ENCODE results near the gene PJA1. TPM values are rescaled to one million over a fixed set of nuclear protein-coding genes. Genes with fewer than 3 reads are reported as not detected.

Gene PJA1
- total RNA-seq, 1 donor from 2014 or later, result 25.0 TPM

GRCh38 chrX:69172937-69173336 is 7.7 kb upstream of the PJA1 start:
- DNase-seq (ENCODE audit: low spot score), result no peak

DNA sequence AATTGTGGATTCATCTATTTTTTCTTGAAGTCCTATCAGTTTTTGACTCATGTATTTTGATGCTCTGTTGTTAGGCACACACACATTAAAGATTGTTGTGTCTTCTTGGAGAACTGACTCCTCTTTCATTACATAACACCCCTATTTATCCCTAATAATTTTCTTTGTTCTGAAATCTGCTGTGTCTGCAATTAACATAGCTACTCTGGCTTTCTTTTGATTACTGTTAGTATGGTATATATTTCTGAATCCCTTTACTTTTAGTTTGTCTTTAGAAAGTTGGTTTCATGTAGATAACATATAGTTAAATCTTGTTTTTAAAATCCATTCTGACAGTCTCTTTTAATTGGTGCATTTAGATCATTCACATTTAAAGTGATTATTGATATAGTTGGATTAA is 5.1 kb upstream of the PJA1 start:
- DNase-seq (ENCODE audit: low spot score), result no peak

GRCh38 chrX:69163936-69164741 is 1.1 kb downstream of the PJA1 start:
- peak; percentile 19 for DNase-seq (ENCODE audit: low spot score)

- no peak for DNase-seq (ENCODE audit: low spot score)
These were observed 2.8 kb downstream of the PJA1 start for GRCh38 chrX:69162361-69162865.

DNA sequence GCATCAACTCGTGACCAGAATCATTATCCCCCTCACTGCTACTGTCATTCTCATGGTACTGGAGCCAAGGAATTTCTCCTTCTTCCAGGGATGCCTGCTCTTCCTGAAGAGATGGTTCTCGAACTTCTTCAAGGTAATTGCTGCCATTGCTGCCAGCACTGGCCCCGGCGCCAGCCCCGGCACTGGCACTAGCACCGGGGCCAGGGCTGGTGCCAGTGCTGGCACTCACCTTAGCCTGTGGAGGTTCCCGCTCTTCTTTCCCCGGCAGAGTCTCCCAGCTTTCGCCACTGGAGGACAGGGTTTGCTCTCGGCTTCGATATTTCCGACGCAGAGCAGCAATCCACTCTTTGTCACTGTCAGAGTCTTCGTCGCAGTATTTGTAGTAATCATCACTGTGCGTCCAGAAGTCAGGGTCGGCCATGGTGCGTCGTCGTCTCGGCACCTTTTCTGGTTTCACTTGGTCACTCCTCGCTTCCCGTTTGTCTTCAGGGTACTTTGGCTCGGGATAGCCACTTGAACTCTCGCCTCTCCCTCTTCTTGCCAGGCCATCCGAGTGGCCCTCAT is 3.4 kb downstream of the PJA1 start:
- DNase-seq (ENCODE audit: low spot score), result no peak

GRCh38 chrX:69161371-69161770 is 3.9 kb downstream of the PJA1 start:
- DNase-seq (ENCODE audit: low spot score), result no peak

DNA sequence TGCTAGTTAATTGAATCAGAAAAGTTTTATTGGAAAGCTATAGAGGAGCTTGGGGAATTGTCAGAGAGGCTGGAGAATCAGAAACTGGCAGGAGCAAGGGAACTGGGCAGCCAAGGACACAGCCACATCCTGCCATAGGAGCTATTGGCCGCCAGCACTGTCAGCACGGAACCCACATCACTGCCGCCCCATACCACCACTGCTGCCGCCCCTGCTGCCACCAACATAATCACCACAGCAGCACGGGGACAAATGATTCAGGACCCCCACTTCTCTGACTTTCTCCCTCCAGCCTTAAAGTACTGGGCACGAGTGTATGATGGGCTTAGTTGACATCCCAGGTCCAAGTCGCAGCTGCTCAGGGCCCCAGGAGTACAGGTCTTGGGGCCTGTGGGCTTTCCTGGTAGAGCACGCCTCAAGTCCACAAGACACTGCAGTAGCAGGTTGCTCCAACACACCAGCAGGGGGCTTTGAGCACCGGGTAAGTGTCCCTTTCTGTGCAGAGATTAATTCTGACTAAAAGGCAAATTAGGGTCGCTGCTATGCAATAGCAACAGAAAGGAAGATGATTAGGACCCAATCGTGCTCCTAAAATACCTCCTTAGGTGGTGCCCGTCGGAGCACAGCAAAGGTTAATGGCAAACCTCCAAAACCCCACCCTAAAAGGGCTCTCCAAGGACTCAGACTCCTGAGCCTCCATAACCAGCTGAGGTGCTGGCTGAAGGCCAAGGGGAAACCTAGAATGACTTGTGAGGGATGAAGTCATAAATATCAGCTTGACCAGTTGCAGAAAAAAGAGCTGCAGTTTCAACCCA is 6.9 kb downstream of the PJA1 start:
- DNase-seq (ENCODE audit: low spot score), result peak; percentile 52

- DNase-seq (ENCODE audit: low spot score), result no peak
These were observed 8.6 kb downstream of the PJA1 start for GRCh38 chrX:69156638-69157037.

DNA sequence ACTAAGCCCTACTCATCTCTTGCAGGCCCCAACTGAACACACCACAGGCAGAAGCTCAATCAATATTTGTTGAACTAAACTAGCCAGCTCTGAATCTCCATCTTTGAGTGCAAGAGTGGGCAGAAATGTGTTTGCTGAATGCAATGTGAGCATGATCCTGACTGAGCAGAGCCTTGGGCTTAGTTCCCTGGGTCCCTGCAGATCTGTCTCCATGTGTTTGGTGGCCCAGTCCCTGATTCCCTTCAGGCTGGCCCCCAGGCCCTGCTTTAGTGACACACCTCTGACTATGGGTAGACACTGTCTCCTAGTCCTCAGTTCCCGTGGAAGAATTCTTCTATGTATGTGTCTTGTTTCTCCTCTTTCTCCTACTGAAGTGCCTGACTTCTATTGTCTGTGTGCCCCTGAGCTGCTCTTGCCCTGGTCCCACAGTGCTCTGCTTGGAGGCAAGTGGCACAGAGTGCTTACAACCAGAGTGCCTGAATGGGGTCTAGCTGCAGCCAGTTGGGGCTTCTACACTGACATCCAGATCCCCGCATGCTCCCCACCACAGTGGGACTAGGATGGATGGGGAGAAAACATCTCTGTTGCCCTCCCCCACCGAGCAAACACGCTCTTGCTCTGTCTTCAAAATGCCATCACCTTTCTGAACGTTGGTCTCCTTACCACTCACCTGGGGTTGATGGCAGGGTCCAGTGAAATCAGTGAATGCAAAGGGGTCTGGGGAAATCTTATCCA is 9.3 kb downstream of the PJA1 start:
- DNase-seq (ENCODE audit: low spot score), result no peak

GRCh38 chrX:69154051-69154450 is 11.2 kb downstream of the PJA1 start:
- no peak for DNase-seq (ENCODE audit: low spot score)

GRCh38 chrX:69153060-69153730 is 12.1 kb downstream of the PJA1 start:
- DNase-seq (ENCODE audit: low spot score), result peak; percentile 27

DNA sequence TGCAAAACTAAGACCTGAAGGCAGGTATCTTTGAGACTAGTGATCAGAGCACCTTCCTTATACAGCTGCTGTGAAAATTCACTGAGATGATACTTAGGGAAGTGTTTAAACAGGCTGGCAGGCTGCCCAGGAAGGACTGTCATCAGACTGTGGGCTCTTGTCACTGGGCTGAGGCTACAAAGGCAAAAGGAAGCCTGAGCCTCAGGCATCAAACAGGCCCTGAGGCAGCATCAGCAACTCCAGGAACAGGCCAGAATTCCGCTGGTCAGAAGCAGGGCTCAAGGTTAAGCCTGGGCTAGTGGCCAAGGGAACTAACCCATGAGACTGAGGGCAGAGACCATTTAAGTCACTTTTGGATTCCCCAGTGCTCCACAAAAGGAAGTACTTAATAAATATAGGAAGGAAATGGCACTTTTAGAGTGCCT is 12.8 kb downstream of the PJA1 start:
- DNase-seq (ENCODE audit: low spot score), result peak; percentile 46

GRCh38 chrX:69151866-69152284 is 13.4 kb downstream of the PJA1 start:
- no peak for DNase-seq (ENCODE audit: low spot score)

DNA sequence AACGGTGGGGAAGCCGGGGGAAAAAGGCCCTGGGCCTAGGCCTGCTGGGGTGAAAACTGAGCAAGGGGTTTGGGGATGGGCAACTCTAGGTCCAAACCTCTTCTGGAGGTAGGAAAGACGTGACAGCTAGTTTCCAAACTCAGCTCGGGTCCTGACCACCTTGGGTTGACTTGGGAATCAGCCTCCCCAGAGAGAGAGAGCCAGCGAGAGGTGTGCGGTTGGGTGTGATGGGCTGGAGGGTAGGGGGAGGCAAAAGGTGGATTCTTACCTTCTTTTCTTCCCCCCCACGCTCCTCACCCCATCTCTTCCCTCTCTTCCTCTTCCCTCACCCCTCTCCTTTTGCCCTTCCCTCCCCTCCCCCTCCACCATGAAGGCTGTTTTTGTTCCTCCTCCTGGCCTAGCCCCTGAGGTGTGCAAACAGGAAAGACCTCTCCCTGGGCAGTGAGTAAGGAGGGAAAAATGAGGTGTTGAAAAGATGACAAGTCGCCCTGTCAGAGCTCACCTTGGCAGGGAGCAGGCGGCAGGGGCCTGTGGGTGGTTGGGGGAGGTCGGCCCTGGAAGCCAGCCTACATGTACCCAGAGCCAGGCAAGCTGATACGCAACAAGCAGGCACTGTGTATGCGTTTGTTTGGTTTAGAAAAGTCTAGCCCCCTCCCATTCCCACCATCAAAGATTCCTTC is 14.8 kb downstream of the PJA1 start:
- no peak for DNase-seq (ENCODE audit: low spot score)

DNA sequence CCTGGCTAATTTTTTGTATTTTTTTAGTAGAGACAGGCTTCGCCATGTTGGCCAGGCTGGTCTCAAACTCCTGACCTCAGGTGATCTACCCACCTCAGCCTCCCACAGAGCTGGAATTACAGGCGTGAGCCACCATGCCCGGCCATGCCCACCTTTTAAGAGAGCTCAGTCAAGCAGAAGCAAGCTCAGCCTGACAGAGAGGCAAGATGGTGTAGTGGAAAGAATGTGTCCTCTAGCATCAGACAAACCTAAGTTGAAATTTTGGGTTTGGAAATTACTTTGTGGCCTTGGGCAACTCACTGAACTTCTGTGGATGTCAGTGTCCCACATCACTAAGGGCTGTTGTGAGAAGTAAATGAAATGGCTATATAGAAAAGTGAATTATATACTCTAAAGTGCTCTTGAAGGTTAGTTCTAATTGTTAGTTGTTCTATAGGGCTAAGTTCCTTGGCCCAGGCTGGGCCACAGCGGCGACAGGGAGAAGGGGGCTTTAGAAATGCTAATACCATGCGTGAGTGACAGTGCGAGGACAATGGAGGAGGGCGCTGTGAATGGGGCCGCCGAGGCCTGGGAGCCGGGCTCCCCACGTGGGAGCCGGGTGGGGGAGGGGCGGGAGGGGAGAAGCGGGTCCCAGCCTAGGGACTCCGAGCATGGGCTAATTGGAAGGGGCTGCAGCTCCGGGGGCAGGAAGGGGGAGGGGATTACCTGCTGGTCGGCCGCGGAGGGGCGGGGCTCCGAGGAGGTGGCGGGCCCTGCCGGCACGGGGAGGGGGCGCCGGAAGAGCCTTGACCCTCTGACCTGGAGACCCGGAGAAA is 15.6 kb downstream of the PJA1 start:
- DNase-seq (ENCODE audit: low spot score), result no peak

GRCh38 chrX:69148946-69149345 is 16.3 kb downstream of the PJA1 start:
- DNase-seq (ENCODE audit: low spot score), result no peak

DNA sequence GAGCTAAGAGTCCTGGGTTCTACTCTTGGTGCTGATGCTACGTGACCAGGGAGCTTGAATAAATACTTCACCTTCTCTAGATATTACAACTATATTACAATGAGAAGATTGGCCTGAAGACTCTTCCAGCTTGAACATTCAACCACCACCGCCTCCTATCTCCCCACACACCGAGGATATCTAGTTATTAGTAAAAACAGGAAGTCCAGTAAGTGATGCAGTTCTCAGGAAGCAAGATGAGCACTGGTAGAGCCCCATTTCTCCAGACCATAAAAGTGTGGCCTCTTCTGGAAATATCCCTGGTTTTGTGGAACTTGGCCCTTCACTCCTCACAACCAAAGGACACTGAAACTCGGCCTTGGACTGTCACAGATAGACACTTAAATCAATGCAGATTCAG is 18.5 kb downstream of the PJA1 start:
- no peak for DNase-seq (ENCODE audit: low spot score)

- DNase-seq (ENCODE audit: low spot score), result no peak
These were observed 19.5 kb downstream of the PJA1 start for GRCh38 chrX:69145714-69146113.

DNA sequence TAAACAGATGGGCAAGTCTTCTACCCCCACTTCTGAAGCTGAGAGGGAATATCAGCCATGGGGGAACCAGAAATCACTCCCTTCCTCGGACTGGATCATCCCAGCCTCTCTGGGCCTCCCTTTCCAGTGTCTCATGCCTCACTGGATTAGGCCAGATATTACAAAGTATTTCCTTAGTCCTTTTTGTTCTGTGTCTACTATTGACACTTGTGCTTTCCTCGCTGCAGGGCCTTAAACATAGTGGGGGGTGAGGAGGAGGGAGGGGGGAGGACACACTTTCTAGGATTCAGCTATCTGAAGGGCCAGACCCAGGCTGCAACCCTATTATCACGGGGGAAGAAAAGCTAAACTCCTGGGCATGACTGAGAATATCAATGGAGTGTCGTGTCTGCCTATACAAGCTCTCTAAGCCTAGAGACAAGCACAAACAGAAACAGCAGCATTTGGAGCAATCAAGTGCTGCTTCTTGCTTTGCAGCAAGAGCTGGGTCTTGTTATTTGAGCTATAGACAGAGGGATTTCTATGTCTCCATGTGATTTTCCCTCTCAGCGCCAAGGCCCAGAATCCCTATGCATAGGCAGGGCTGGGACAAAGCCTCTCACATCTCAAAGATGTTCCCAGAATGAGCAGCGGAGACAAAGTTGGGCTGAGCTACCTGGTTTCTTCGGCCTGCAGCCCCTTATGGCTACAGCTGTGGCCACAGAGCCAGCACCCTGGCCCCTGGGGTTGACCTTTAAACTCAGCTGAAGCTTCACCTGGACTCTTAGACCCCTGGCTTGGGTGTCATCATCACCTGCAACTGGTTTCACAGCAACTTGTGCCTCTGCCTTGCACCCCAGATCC is 20.2 kb downstream of the PJA1 start:
- no peak for DNase-seq (ENCODE audit: low spot score)
